Stimulated activated CD4-positive, alpha-beta T cell treated with anti-CD3 and anti-CD28 coated beads, Interleukin-1b, Interleukin-23, amount 100 ng/mL, for 48 hours (primary cell): ENCODE data around the gene PCDHGA1.
A peak's percentile ranks its signal among the peaks of the same experiment; 100 is the strongest.
"Not testable (repeated sequence)": the region's sequence is repeated elsewhere in the genome, so short reads cannot be mapped to it uniquely, and the experiment has no call there.

Source experiments
- DNase-seq: peaks from one replicate; pipeline ENCODE4 v3.0.0-alpha.2; 2020

Gene PCDHGA1

GRCh38 chr5:141349917-141350619, 19.8 kb downstream of the PCDHGA1 start, which contains the start of gene PCDHGB1:
Gene PCDHGB1 (plus strand): TSS chr5:141350099. CDS start chr5:141350261, 162 bp downstream.
- peak; percentile 35 for DNase-seq

GRCh38 chr5:141351591-141351990, 21.3 kb downstream of the PCDHGA1 start:
- no peak for DNase-seq

- no peak for DNase-seq
Measured at GRCh38 chr5:141354900-141355469, 24.7 kb downstream of the PCDHGA1 start, which contains the start of gene PCDHGA4. Gene PCDHGA4 (plus strand): TSS chr5:141355021. CDS start chr5:141355108, 87 bp downstream.

GRCh38 chr5:141355641-141356040, 25.3 kb downstream of the PCDHGA1 start:
- no peak for DNase-seq

GRCh38 chr5:141356133-141356532, 25.8 kb downstream of the PCDHGA1 start:
- no peak for DNase-seq

GRCh38 chr5:141356950-141357349, 26.6 kb downstream of the PCDHGA1 start:
- no peak for DNase-seq

- no peak for DNase-seq
Measured at GRCh38 chr5:141359790-141360426, 29.6 kb downstream of the PCDHGA1 start, which contains the start of gene PCDHGB2. Gene PCDHGB2 (plus strand): TSS chr5:141359994. CDS start chr5:141360136, 142 bp downstream.

- DNase-seq, result no peak
Measured at GRCh38 chr5:141360685-141361084, 30.4 kb downstream of the PCDHGA1 start.

GRCh38 chr5:141362719-141363118, 32.4 kb downstream of the PCDHGA1 start:
- no peak for DNase-seq

GRCh38 chr5:141363952-141364660, 33.8 kb downstream of the PCDHGA1 start, which contains the start of gene PCDHGA5:
Gene PCDHGA5 (plus strand): TSS chr5:141364162. CDS start chr5:141364331, 169 bp downstream.
- no peak for DNase-seq

GRCh38 chr5:141366016-141366896, 35.9 kb downstream of the PCDHGA1 start:
- DNase-seq, result no peak

GRCh38 chr5:141369994-141370848, 39.9 kb downstream of the PCDHGA1 start, which contains the start of gene PCDHGB3:
Gene PCDHGB3 (plus strand): TSS chr5:141370242. CDS start chr5:141370395, 153 bp downstream.
- peak; percentile 25 for DNase-seq

- no peak for DNase-seq
Measured at GRCh38 chr5:141371572-141372475, 41.5 kb downstream of the PCDHGA1 start.

- no peak for DNase-seq
Measured at GRCh38 chr5:141373673-141374317, 43.5 kb downstream of the PCDHGA1 start, which contains the start of gene PCDHGA6. Gene PCDHGA6 (plus strand): TSS chr5:141373891. CDS start chr5:141374084, 193 bp downstream.

- DNase-seq, result no peak
Measured at GRCh38 chr5:141374627-141375026, 44.3 kb downstream of the PCDHGA1 start.

GRCh38 chr5:141375444-141376155, 45.3 kb downstream of the PCDHGA1 start:
- not testable (repeated sequence) for DNase-seq

- no peak for DNase-seq
Measured at GRCh38 chr5:141382469-141383294, 52.4 kb downstream of the PCDHGA1 start, which contains the start of gene PCDHGA7. Gene PCDHGA7 (plus strand): TSS chr5:141382742. CDS start chr5:141382900, 158 bp downstream.
